ENCODE data around the gene IGLL1.

- TF ChIP-seq CTCF (IDR thresholded peaks at IDR 0.05; ENCODE audit: low read length) (no peak), EZH2phosphoT487 (IDR thresholded peaks at IDR 0.05; ENCODE audit: low read length) (no peak), EZH2 (optimal IDR thresholded peaks at IDR 0.05; ENCODE audit: low read depth, low read length) (no peak)
Observed at GRCh38 chr22:23548501-23549197, 31.4 kb downstream of the IGLL1 start.
